Activated CD4-positive, alpha-beta memory T cell treated with anti-CD3 and anti-CD28 coated beads for 36 hours (primary cell): ENCODE data around the gene CRTC2. TPM values are rescaled to one million over a fixed set of nuclear protein-coding genes. Genes with fewer than 3 reads are reported as not detected.

ENCODE experiments used
- CTCF ChIA-PET: fragments of 350-600 bp; sonication (Branson Sonifier 250); formaldehyde crosslinking; loops from one replicate; lab custom pipeline; 2021; ENCODE audit warnings: antibody characterized with exemption, inconsistent platforms; lab: Charles Lee
- POLR2A ChIA-PET: fragments of 350-600 bp; sonication (Branson Sonifier 250); formaldehyde crosslinking; loops from one replicate; lab custom pipeline; 2021; ENCODE audit warnings: antibody characterized with exemption; lab: Charles Lee
- DNase-seq: peaks from one replicate; pipeline ENCODE4 v3.0.0-alpha.2; 2020
- H3K27ac Mint-ChIP-seq: one replicate; pipeline ENCODE4 v1.8.0; 2021; ENCODE audit warnings: mixed read lengths
- H3K27me3 Mint-ChIP-seq: one replicate; pipeline ENCODE4 v1.8.0; 2021; ENCODE audit warnings: mixed read lengths
- H3K36me3 Mint-ChIP-seq: one replicate; pipeline ENCODE4 v1.8.0; 2021; ENCODE audit warnings: mixed read lengths
- H3K4me1 Mint-ChIP-seq: one replicate; pipeline ENCODE4 v1.8.0; 2021; ENCODE audit warnings: low read depth, mixed read lengths
- H3K4me3 Mint-ChIP-seq: one replicate; pipeline ENCODE4 v1.8.0; 2021; ENCODE audit warnings: mild to moderate bottlenecking, mixed read lengths
- H3K9me3 Mint-ChIP-seq: one replicate; pipeline ENCODE4 v1.8.0; 2021; ENCODE audit warnings: mixed read lengths
- intact Hi-C: fragments of 100-400 bp; cut with micrococcal nuclease; formaldehyde crosslinking; loops from one replicate; pipeline ENCODE4 v1.15.1; 2023
- total RNA-seq, 2 experiments: library from RNA; stranded (reverse); gene quantifications; one replicate each; pipeline ENCODE4 v1.2.3, GENCODE V29; 2021

Gene CRTC2
- total RNA-seq, 2 experiments from 2014 or later = 60.8 to 78.0 TPM

- Mint-ChIP-seq H3K27ac (no peak overlapping the region), H3K4me3 (no peak overlapping the region), H3K36me3 (peaks cover 39% of the 10 kb centered on the region), H3K9me3 (no peaks in the 10 kb centered on the region), H3K27me3 (no peaks in the 10 kb centered on the region), H3K4me1 (peaks cover 36% of the 10 kb centered on the region)
- POLR2A ChIA-PET = interaction anchor here (0.8 to 2.3 kb wide), 2 partner anchors 11 to 18 kb away, joined by 3 to 7 read pairs; partner anchors contain the start of gene RPS27
- no peak for DNase-seq
- CTCF ChIA-PET = interaction anchor here (1.2 to 1.6 kb wide), 2 partner anchors 13 to 27 kb away, joined by 5 read pairs; partner anchors contain the start of genes DENND4B and RAB13
- intact Hi-C loops = no loop called here
Observed at GRCh38 chr1:153973071-153973470, 14.7 kb upstream of the CRTC2 start.

GRCh38 chr1:153970346-153970745, 11.9 kb upstream of the CRTC2 start:
- ChIA-PET POLR2A (no interaction called here), CTCF (interaction anchor here (1.5 kb wide), 1 partner anchor 15 kb away, joined by 5 read pairs; no protein-coding TSS in a partner anchor)
- Mint-ChIP-seq H3K9me3 (no peaks in the 10 kb centered on the region), H3K27ac (no peak overlapping the region), H3K27me3 (no peaks in the 10 kb centered on the region), H3K4me1 (peaks cover 37% of the 10 kb centered on the region), H3K4me3 (no peak overlapping the region), H3K36me3 (peaks cover 29% of the 10 kb centered on the region)
- intact Hi-C loops = no loop called here
- DNase-seq = no peak

- intact Hi-C loops = loop anchor here (10.0 kb wide), 3 partner anchors 306 to 466 kb away; partner anchors contain the start of genes HAX1, S100A3, S100A4 and S100A5
- ChIA-PET POLR2A (interaction anchor here (1.4 to 4.1 kb wide), 3 partner anchors 8 to 46 kb away, joined by 5 to 79 read pairs (median 21); partner anchors contain the start of genes GATAD2B, JTB and RPS27), CTCF (interaction anchor here (1.0 to 4.7 kb wide), 3 partner anchors 9 to 23 kb away, joined by 3 to 44 read pairs (median 4); partner anchors contain the start of genes DENND4B and JTB)
- Mint-ChIP-seq H3K4me3 (no peak overlapping the region), H3K36me3 (peaks cover 19% of the 10 kb centered on the region), H3K27me3 (no peaks in the 10 kb centered on the region), H3K27ac (no peak overlapping the region), H3K4me1 (peaks cover 41% of the 10 kb centered on the region), H3K9me3 (no peaks in the 10 kb centered on the region)
- DNase-seq = no peak
Observed at GRCh38 chr1:153968972-153969371, 10.6 kb upstream of the CRTC2 start.

- POLR2A ChIA-PET = interaction anchor here (0.9 to 4.1 kb wide), 5 partner anchors 8 to 423 kb away, joined by 3 to 79 read pairs (median 21); partner anchors contain the start of genes DENND4B, GATAD2B, JTB and S100A4
- no peak for DNase-seq
- no peaks in the 10 kb centered on the region for H3K27me3 Mint-ChIP-seq
- CTCF ChIA-PET = interaction anchor here (1.2 to 4.7 kb wide), 4 partner anchors 9 to 170 kb away, joined by 3 to 44 read pairs (median 4); partner anchors contain the start of genes CRTC2 and JTB
- H3K36me3 Mint-ChIP-seq = peaks cover 17% of the 10 kb centered on the region
- H3K4me3 Mint-ChIP-seq = peak overlapping the region; percentile 87
- intact Hi-C loops = loop anchor here (10.0 kb wide), 3 partner anchors 306 to 466 kb away; partner anchors contain the start of genes HAX1, S100A3, S100A4 and S100A5
- peaks cover 42% of the 10 kb centered on the region for H3K4me1 Mint-ChIP-seq
- H3K9me3 Mint-ChIP-seq = no peaks in the 10 kb centered on the region
- H3K27ac Mint-ChIP-seq = peak overlapping the region; percentile 90
Observed at GRCh38 chr1:153968408-153968807, 10.0 kb upstream of the CRTC2 start.

- intact Hi-C loops = loop anchor here (1.0 to 10.0 kb wide), 7 partner anchors 9 to 467 kb away; partner anchors contain the start of genes CRTC2, GATAD2B, HAX1 and JTB
- peak overlapping the region; percentile 87 for H3K4me3 Mint-ChIP-seq
- H3K27ac Mint-ChIP-seq = peak overlapping the region; percentile 90
- ChIA-PET POLR2A (interaction anchor here (0.8 to 4.1 kb wide), 9 partner anchors 9 to 423 kb away, joined by 3 to 79 read pairs (median 6); partner anchors contain the start of genes DENND4B, GATAD2B, JTB and RAB13), CTCF (interaction anchor here (0.7 to 4.7 kb wide), 11 partner anchors 9 to 396 kb away, joined by 3 to 44 read pairs (median 3); partner anchors contain the start of genes CRTC2, DENND4B and JTB)
- no peaks in the 10 kb centered on the region for H3K9me3 Mint-ChIP-seq
- no peak for DNase-seq
- peaks cover 42% of the 10 kb centered on the region for H3K4me1 Mint-ChIP-seq
- H3K36me3 Mint-ChIP-seq = peaks cover 14% of the 10 kb centered on the region
- no peaks in the 10 kb centered on the region for H3K27me3 Mint-ChIP-seq
Observed at GRCh38 chr1:153968000-153968363, 9.6 kb upstream of the CRTC2 start.

- intact Hi-C loops = loop anchor here (1.0 to 10.0 kb wide), 7 partner anchors 9 to 467 kb away; partner anchors contain the start of genes CRTC2, GATAD2B, HAX1 and JTB
- H3K36me3 Mint-ChIP-seq = peaks cover 11% of the 10 kb centered on the region
- H3K27ac Mint-ChIP-seq = peak within 1 kb of the TSS; percentile 90
- no peaks in the 10 kb centered on the region for H3K9me3 Mint-ChIP-seq
- CTCF ChIA-PET = interaction anchor here (0.7 to 4.7 kb wide), 13 partner anchors 9 to 434 kb away, joined by 3 to 44 read pairs (median 3); partner anchors contain the start of genes CRTC2, DENND4B, JTB and RAB13
- peak within 1 kb of the TSS; percentile 87 for H3K4me3 Mint-ChIP-seq
- H3K4me1 Mint-ChIP-seq = peaks cover 41% of the 10 kb centered on the region
- DNase-seq = peak; percentile 92
- no peaks in the 10 kb centered on the region for H3K27me3 Mint-ChIP-seq
- POLR2A ChIA-PET = interaction anchor here (0.8 to 4.1 kb wide), 12 partner anchors 9 to 422 kb away, joined by 3 to 79 read pairs (median 6); partner anchors contain the start of genes CRTC2, DENND4B, GATAD2B and JTB
Observed at GRCh38 chr1:153967107-153967999, 8.9 kb upstream of the CRTC2 start, which contains the start of gene CREB3L4. Gene CREB3L4, plus strand, starts transcription at chr1:153967902. Its CDS starts 624 bp downstream, at chr1:153968526.

GRCh38 chr1:153963850-153964331, 5.5 kb upstream of the CRTC2 start:
- ChIA-PET CTCF (interaction anchor here (0.9 to 2.7 kb wide), 3 partner anchors 14 to 22 kb away, joined by 4 to 20 read pairs (median 18); partner anchors contain the start of genes DENND4B, JTB and RAB13), POLR2A (interaction anchor here (0.8 to 2.8 kb wide), 6 partner anchors 12 to 40 kb away, joined by 3 to 19 read pairs (median 8); partner anchors contain the start of genes DENND4B, JTB and RPS27)
- peaks cover 30% of the 10 kb centered on the region for H3K36me3 Mint-ChIP-seq
- H3K4me3 Mint-ChIP-seq = peak overlapping the region; percentile 76
- intact Hi-C loops = loop anchor here (10.0 kb wide), 3 partner anchors 311 to 471 kb away; partner anchors contain the start of genes HAX1, S100A3, S100A4 and S100A5
- H3K9me3 Mint-ChIP-seq = no peaks in the 10 kb centered on the region
- H3K27ac Mint-ChIP-seq = peak overlapping the region; percentile 85
- H3K4me1 Mint-ChIP-seq = peaks cover 47% of the 10 kb centered on the region
- DNase-seq = no peak
- no peaks in the 10 kb centered on the region for H3K27me3 Mint-ChIP-seq

GRCh38 chr1:153963030-153963849, 4.8 kb upstream of the CRTC2 start, which contains the start of gene SLC39A1:
Gene SLC39A1, minus strand, starts transcription at chr1:153963537. Its CDS starts 822 bp downstream, at chr1:153962715.
- H3K4me1 Mint-ChIP-seq = peaks cover 48% of the 10 kb centered on the region
- POLR2A ChIA-PET = interaction anchor here (0.7 to 2.8 kb wide), 9 partner anchors 10 to 257 kb away, joined by 3 to 19 read pairs (median 6); partner anchors contain the start of genes DENND4B, JTB, RPS27 and UBAP2L
- no peaks in the 10 kb centered on the region for H3K27me3 Mint-ChIP-seq
- H3K36me3 Mint-ChIP-seq = peaks cover 30% of the 10 kb centered on the region
- no peaks in the 10 kb centered on the region for H3K9me3 Mint-ChIP-seq
- intact Hi-C loops = loop anchor here (10.0 kb wide), 3 partner anchors 312 to 472 kb away; partner anchors contain the start of genes HAX1, S100A3, S100A4 and S100A5
- H3K4me3 Mint-ChIP-seq = peak within 1 kb of the TSS; percentile 76
- peak; percentile 98 for DNase-seq
- peak within 1 kb of the TSS; percentile 85 for H3K27ac Mint-ChIP-seq
- CTCF ChIA-PET = interaction anchor here (0.9 to 2.7 kb wide), 3 partner anchors 14 to 23 kb away, joined by 4 to 20 read pairs (median 18); partner anchors contain the start of genes DENND4B, JTB and RAB13

GRCh38 chr1:153962088-153963029, 3.9 kb upstream of the CRTC2 start:
- H3K36me3 Mint-ChIP-seq = peaks cover 34% of the 10 kb centered on the region
- no peaks in the 10 kb centered on the region for H3K9me3 Mint-ChIP-seq
- intact Hi-C loops = loop anchor here (10.0 kb wide), 3 partner anchors 312 to 472 kb away; partner anchors contain the start of genes HAX1, S100A3, S100A4 and S100A5
- POLR2A ChIA-PET = interaction anchor here (0.7 to 2.8 kb wide), 10 partner anchors 11 to 258 kb away, joined by 3 to 19 read pairs (median 4); partner anchors contain the start of genes DENND4B, JTB, RPS27 and UBAP2L
- peak overlapping the region; percentile 85 for H3K27ac Mint-ChIP-seq
- CTCF ChIA-PET = interaction anchor here (2.6 to 2.7 kb wide), 2 partner anchors 17 to 24 kb away, joined by 18 to 20 read pairs; partner anchors contain the start of genes DENND4B and RAB13
- no peaks in the 10 kb centered on the region for H3K27me3 Mint-ChIP-seq
- peak; percentile 51 for DNase-seq
- H3K4me3 Mint-ChIP-seq = peak overlapping the region; percentile 76
- peaks cover 42% of the 10 kb centered on the region for H3K4me1 Mint-ChIP-seq
